ENCODE results near the gene SLC17A3. TPM values are rescaled to one million over a fixed set of nuclear protein-coding genes. Genes with fewer than 3 reads are reported as not detected.

SLC17A3 gene
- total and polyA plus RNA-seq, 2 donors from 2014 or later, result 14.0 to 149 TPM

DNA sequence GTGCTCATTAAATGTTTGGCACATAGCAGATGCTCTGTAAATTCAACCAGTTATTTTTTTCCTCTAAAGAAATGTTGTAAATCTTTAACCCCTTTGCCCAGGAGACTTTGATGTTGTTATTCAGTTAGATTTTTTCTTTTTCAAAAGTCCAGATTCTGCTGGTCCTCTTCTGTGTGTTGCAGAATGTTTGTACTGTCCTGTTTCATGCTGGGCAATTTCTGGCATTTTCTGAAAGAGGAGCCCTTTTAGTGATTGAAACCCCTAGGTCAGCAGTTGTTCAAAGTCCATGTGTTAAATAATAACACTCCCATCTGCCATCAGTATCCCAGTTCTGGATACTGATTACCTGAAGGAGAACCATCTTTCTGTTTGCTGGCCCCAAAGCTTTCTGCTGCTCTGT lies 40.9 kb downstream of the SLC17A3 start:
- TF ChIP-seq, protein P1, sequence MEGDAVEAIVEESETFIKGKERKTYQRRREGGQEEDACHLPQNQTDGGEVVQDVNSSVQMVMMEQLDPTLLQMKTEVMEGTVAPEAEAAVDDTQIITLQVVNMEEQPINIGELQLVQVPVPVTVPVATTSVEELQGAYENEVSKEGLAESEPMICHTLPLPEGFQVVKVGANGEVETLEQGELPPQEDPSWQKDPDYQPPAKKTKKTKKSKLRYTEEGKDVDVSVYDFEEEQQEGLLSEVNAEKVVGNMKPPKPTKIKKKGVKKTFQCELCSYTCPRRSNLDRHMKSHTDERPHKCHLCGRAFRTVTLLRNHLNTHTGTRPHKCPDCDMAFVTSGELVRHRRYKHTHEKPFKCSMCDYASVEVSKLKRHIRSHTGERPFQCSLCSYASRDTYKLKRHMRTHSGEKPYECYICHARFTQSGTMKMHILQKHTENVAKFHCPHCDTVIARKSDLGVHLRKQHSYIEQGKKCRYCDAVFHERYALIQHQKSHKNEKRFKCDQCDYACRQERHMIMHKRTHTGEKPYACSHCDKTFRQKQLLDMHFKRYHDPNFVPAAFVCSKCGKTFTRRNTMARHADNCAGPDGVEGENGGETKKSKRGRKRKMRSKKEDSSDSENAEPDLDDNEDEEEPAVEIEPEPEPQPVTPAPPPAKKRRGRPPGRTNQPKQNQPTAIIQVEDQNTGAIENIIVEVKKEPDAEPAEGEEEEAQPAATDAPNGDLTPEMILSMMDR (IDR thresholded peaks at IDR 0.05; ENCODE audit: borderline replicate concordance, extremely low read depth, insufficient read depth), result no peak
- Histone ChIP-seq H3K4me3 (ENCODE audit: low read length in 3 of 3) (no peak overlapping the region), H3K27me3 (ENCODE audit: control insufficient read depth, insufficient read depth, low read length) (no peaks in the 10 kb centered on the region), H3K4me1 (ENCODE audit: control insufficient read depth in 2 of 3, insufficient read depth in 2 of 3, low read depth in 1 of 3, low read length in 3 of 3) (peaks cover 0 to 5% (median 4%) of the 10 kb centered on the region in 3 donors), H3K27ac (ENCODE audit: low read depth in 2 of 2, low read length in 2 of 2) (peak overlapping the region in 1 of 2 donors; percentile 88), H3K9ac (ENCODE audit: low read length in 3 of 3) (no peak overlapping the region), H3K36me3 (ENCODE audit: control insufficient read depth in 2 of 3, insufficient read depth in 3 of 3, low read length in 3 of 3) (no peaks in the 10 kb centered on the region), H3K9me3 (ENCODE audit: control insufficient read depth in 2 of 3, insufficient read depth in 1 of 3, low read length in 3 of 3) (no peaks in the 10 kb centered on the region)
- intact Hi-C loops (cut with DNase I), result no loop called here
- FAIRE-seq, result peak; percentile 23
- peak in 1 of 5 donors; percentile 14 for DNase-seq

DNA sequence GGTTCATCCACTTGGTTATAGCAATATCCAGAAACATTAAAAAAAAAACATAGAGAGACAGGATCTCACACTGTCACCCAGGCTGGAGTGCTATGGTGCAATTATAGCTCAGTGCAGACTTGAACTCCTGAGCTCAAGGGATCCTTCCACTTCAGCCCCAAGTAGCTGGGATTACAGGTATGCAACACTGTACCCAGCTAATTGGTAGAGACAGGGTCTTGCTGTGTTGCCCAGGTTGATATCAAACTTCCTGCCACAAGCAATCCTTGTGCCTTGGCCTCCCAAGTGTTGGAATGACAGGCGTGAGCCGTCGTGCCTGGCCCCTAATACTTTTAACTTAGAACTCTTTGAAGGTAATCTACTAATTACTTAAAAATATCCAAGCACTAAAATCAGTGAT lies 41.4 kb downstream of the SLC17A3 start:
- intact Hi-C loops (cut with DNase I), result no loop called here
- TF ChIP-seq, protein P1 (IDR thresholded peaks at IDR 0.05; ENCODE audit: borderline replicate concordance, extremely low read depth, insufficient read depth), result no peak
- FAIRE-seq, result no peak

DNA sequence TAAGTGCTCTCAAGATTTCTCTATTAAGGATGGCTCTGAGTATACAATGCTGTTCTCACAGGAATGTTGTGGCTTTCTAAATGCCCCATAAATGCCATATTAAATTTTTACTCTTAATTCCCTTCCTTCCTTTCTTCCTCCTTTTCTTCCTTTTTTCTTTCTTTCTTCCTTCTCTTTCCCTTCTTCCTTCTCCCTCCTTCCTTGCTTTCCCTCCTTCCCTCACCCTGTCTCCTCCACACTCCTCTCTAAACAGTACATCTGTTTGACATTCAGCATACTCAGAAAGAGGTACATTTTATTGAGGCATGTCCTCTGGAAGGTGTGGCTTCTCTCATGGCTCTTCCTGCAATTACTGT lies 41.8 kb downstream of the SLC17A3 start:
- TF ChIP-seq, protein P1 (IDR thresholded peaks at IDR 0.05; ENCODE audit: borderline replicate concordance, extremely low read depth, insufficient read depth), result no peak
- H3K27me3 ChIP-seq (ENCODE audit: control insufficient read depth, insufficient read depth, low read length), result no peaks in the 10 kb centered on the region
- H3K9me3 ChIP-seq (ENCODE audit: control insufficient read depth in 2 of 3, insufficient read depth in 1 of 3, low read length in 3 of 3), result no peaks in the 10 kb centered on the region
- H3K4me1 ChIP-seq (ENCODE audit: control insufficient read depth in 2 of 3, insufficient read depth in 2 of 3, low read depth in 1 of 3, low read length in 3 of 3), result peaks cover 0 to 5% (median 4%) of the 10 kb centered on the region in 3 donors
- DNase-seq, result no peak
- H3K4me3 ChIP-seq (ENCODE audit: low read length in 3 of 3), result peak overlapping the region in 1 of 3 donors; percentile 15
- H3K9ac ChIP-seq (ENCODE audit: low read length in 3 of 3), result no peak overlapping the region
- FAIRE-seq, result no peak
- peak overlapping the region; percentile 81 to 88 for H3K27ac ChIP-seq (ENCODE audit: low read depth in 2 of 2, low read length in 2 of 2)
- intact Hi-C loops (cut with DNase I), result no loop called here
- H3K36me3 ChIP-seq (ENCODE audit: control insufficient read depth in 2 of 3, insufficient read depth in 3 of 3, low read length in 3 of 3), result no peaks in the 10 kb centered on the region

More for the DNA sequence above, 41.4 kb downstream of the SLC17A3 start:
- H3K9me3 ChIP-seq (ENCODE audit: control insufficient read depth in 2 of 3, insufficient read depth in 1 of 3, low read length in 3 of 3), result no peaks in the 10 kb centered on the region
- peak overlapping the region; percentile 81 to 88 for H3K27ac ChIP-seq (ENCODE audit: low read depth in 2 of 2, low read length in 2 of 2)
- H3K4me1 ChIP-seq (ENCODE audit: control insufficient read depth in 2 of 3, insufficient read depth in 2 of 3, low read depth in 1 of 3, low read length in 3 of 3), result peaks cover 0 to 5% (median 4%) of the 10 kb centered on the region in 3 donors
- no peak for DNase-seq
- no peak overlapping the region for H3K4me3 ChIP-seq (ENCODE audit: low read length in 3 of 3)
- no peaks in the 10 kb centered on the region for H3K27me3 ChIP-seq (ENCODE audit: control insufficient read depth, insufficient read depth, low read length)
- no peaks in the 10 kb centered on the region for H3K36me3 ChIP-seq (ENCODE audit: control insufficient read depth in 2 of 3, insufficient read depth in 3 of 3, low read length in 3 of 3)
- no peak overlapping the region for H3K9ac ChIP-seq (ENCODE audit: low read length in 3 of 3)

Measured in kidney (tissue), 14 donors.